Hematopoietic multipotent progenitor cell treated with erythropoietin and hydrocortisone succinate and interleukin-3 and kit ligand, for 17 days (in vitro differentiated cells): ENCODE results near the gene KRTAP20-1.

Source experiments
- DNase-seq: peaks from one replicate; pipeline ENCODE4 v3.0.0-alpha.2; 2015; ENCODE audit warnings: low spot score

The KRTAP20-1 gene

DNA sequence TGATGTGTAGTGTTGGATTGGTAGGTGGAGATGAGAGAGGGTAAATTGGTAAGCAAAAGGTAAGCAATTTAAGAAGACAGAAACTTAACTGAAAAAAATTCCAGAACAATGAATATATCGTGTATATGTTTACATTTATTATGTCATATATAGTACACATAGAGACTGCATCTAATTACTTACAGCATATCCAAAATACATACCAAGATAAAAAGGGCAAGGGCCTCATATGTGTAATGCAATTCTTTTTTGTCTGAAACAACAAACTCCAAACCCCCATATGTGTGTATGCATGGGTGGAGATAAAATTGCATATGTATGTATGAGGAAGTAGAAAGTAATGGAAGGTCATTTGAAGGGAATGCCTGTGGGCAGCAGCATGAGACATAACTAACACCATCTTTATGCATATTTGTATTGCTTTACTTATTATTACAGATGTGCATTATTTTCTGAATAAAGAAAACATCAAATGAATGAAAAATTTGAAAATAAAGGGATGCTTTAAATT lies 30.7 kb downstream of the KRTAP20-1 start:
- no peak for DNase-seq

DNA sequence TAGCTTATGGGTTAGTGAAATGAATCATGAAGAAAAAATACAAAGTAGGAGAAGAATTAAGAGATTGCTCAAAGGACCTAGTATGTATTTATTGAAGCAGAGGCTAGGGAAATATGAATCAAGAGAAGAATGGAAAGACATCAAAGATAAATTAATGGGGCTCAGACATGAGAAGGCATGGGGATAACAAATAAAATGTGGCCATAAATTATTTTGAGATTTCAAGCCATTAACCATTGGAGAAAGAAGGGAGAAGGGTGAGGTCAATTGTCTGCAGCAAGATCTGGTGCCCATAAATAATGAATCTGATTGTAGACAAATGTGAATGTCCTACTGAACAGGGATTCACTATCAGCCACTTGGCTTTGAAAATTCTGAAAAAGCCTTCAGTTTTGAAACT lies 36.7 kb downstream of the KRTAP20-1 start:
- no peak for DNase-seq
